Spleen (tissue), 7 donors: ENCODE measurements around the gene SEMA3B.
"Not testable (repeated sequence)": the region's sequence is repeated elsewhere in the genome, so short reads cannot be mapped to it uniquely, and the experiment has no call there.

Experiments
- POLR2A ChIP-seq, 3 donors: fragments of 450-650 bp; IDR thresholded peaks; one replicate each; pipeline ENCODE4 v1.5.1; 2017; ENCODE audit warnings: antibody characterized with exemption in 3 of 3, mild to moderate bottlenecking in 1 of 3
- POLR2AphosphoS5 ChIP-seq, 3 donors: sonication (generic); formaldehyde crosslinking; IDR thresholded peaks; one replicate each; pipeline ENCODE4 v1.5.1; 2017; ENCODE audit warnings: antibody characterized with exemption in 3 of 3
- TF ChIP-seq, protein P1 (sequence below), 11 experiments: fragments of 200-600 bp in 7 of 11; fragments of 450-650 bp in 4 of 11; sonication (generic) in 4 of 11; IDR thresholded peaks in 8 of 11; conservative IDR thresholded peaks in 3 of 11; 1 replicate in 7 of 11; 2 replicates in 4 of 11; pipeline versions ENCODE4 v1.4.0 to v1.8.0; 2016 to 2021; ENCODE audit warnings: antibody characterized with exemption in 11 of 11, inconsistent platforms in 4 of 11, mild to moderate bottlenecking in 1 of 11
- donor health status: DM: no; HTN: no; CAD: no; lungs with moderate emphysema.
- donor health status: DM: no; HTN: no; CAD: no.
- donor health status: DM: no; HTN: no; CAD: no.

DNA sequence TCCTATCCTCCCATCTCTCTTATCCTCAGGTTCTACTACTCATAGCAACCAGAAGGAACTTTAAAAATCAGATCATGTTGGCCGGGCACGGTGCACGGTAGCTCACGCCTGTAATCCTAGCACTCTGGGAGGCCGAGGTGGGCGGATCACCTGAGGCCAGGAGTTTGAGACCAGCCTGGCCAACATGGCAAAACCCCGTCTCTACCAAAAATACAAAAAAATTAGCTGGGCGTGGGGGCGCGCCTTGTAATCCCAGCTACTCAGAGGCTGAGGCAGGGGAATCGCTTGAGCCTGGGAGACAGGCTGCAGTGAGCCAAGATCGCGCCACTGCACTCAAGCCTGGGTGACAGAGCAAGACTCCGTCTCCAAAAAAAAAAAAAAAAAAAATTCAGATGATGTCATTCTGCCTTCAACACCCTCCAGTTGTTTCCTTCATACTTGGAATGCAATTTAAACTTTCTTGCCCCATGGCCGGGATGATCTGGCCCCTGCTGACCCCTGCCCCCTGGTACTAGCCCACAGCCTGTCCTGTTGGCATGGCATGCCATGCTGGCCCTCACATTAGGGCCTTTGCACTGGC is 40.7 kb upstream of the SEMA3B start:
- TF ChIP-seq, protein P1, sequence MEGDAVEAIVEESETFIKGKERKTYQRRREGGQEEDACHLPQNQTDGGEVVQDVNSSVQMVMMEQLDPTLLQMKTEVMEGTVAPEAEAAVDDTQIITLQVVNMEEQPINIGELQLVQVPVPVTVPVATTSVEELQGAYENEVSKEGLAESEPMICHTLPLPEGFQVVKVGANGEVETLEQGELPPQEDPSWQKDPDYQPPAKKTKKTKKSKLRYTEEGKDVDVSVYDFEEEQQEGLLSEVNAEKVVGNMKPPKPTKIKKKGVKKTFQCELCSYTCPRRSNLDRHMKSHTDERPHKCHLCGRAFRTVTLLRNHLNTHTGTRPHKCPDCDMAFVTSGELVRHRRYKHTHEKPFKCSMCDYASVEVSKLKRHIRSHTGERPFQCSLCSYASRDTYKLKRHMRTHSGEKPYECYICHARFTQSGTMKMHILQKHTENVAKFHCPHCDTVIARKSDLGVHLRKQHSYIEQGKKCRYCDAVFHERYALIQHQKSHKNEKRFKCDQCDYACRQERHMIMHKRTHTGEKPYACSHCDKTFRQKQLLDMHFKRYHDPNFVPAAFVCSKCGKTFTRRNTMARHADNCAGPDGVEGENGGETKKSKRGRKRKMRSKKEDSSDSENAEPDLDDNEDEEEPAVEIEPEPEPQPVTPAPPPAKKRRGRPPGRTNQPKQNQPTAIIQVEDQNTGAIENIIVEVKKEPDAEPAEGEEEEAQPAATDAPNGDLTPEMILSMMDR (IDR thresholded peaks at IDR 0.05 in 8 of 11, conservative IDR thresholded peaks at IDR 0.05 in 3 of 11): not testable (repeated sequence)
- not testable (repeated sequence) for TF ChIP-seq POLR2A, POLR2AphosphoS5 (IDR thresholded peaks at IDR 0.05)
